ENCODE data around the gene RAD1. TPM values are rescaled to one million over a fixed set of nuclear protein-coding genes. Genes with fewer than 3 reads are reported as not detected.

RAD1 gene
- total and polyA plus RNA-seq, 2 of the 8 experiments (the other 6 are each of a cell fraction or from before 2014, with no cell fraction given) = 15.1 to 37.3 TPM

- WGBS, 2 experiments (ENCODE audit: extremely low coverage in 1 of 2, insufficient coverage in 1 of 2, insufficient read length in 1 of 2, insufficient replicate concordance in 2 of 2, low coverage in 1 of 2, low lambda C conversion rate in 2 of 2, missing lambda C conversion rate in 1 of 2) = 93% methylated on average over 6 of the region's 6 CpGs; no CpG with 5 or more reads in 1 of the 2 experiments
- Histone ChIP-seq H2BK20ac (ENCODE audit: low read length) (no peak overlapping the region), H3K23ac (ENCODE audit: insufficient read length) (no peak overlapping the region), H3K4me2 (ENCODE audit: insufficient read depth in 1 of 2, low read depth in 2 of 2, low read length in 2 of 2) (no peak overlapping the region), H2BK120ac (replicated peaks; ENCODE audit: low read depth, low read length) (no peak overlapping the region), H2AK5ac (ENCODE audit: low read depth, low read length) (no peak overlapping the region), H3K36me3 (ENCODE audit: control insufficient read depth in 2 of 4, insufficient read depth in 4 of 4, low read length in 3 of 4) (peaks cover 0 to 2% (median 0%) of the 10 kb centered on the region in 4 experiments; a peak in 1 of 8 replicates), H4K5ac (ENCODE audit: insufficient read length, low read depth, low read length) (no peak overlapping the region), H3K23me2 (ENCODE audit: low read depth, low read length) (no peaks in the 10 kb centered on the region), H3K79me2 (ENCODE audit: control insufficient read depth in 1 of 2, insufficient read depth in 2 of 2, low read length in 2 of 2) (no peaks in the 10 kb centered on the region), H3K9me3 (ENCODE audit: insufficient read depth in 2 of 2, low read depth in 1 of 2, low read length in 1 of 2) (no peaks in the 10 kb centered on the region), H3K4me3 (ENCODE audit: extremely low read depth in 1 of 4, insufficient read depth in 2 of 4, low read depth in 3 of 4, low read length in 4 of 4) (no peak overlapping the region), H3K18ac (ENCODE audit: extremely low read depth, low read length) (no peak overlapping the region), H3K14ac (ENCODE audit: insufficient read length) (no peak overlapping the region), H3K9ac (replicated peaks in 1 of 4; ENCODE audit: extremely low read depth in 1 of 4, low read depth in 3 of 4, low read length in 3 of 4) (no peak overlapping the region), H3K4ac (replicated peaks; ENCODE audit: insufficient read length, low read depth, low read length) (no peak overlapping the region), H2BK15ac (ENCODE audit: low read length) (no peak overlapping the region), H3K27me3 (replicated peaks in 1 of 4; ENCODE audit: control insufficient read depth in 3 of 4, extremely low read depth in 1 of 4, insufficient read depth in 3 of 4, low read length in 3 of 4) (no peaks in the 10 kb centered on the region), H4K8ac (ENCODE audit: extremely low read depth, insufficient read depth, low read length) (no peak overlapping the region), H4K20me1 (replicated peaks in 1 of 2; ENCODE audit: control insufficient read depth in 1 of 2, insufficient read depth in 2 of 2, low read length in 2 of 2) (no peaks in the 10 kb centered on the region), H3K27ac (ENCODE audit: low read depth, low read length) (no peak overlapping the region), H2BK12ac (ENCODE audit: low read depth, low read length) (no peak overlapping the region), H4K91ac (replicated peaks; ENCODE audit: insufficient read length, low read length) (no peak overlapping the region), H3K79me1 (ENCODE audit: low read depth, low read length) (no peaks in the 10 kb centered on the region; the same call in 1 of the 2 replicates), H2BK5ac (ENCODE audit: low read depth, low read length) (no peak overlapping the region), H2AFZ (ENCODE audit: low read length) (no peak overlapping the region), H3K4me1 (replicated peaks in 1 of 4; ENCODE audit: control insufficient read depth in 3 of 4, insufficient read depth in 4 of 4, low read length in 3 of 4) (peaks cover 0 to 3% (median 0%) of the 10 kb centered on the region in 4 experiments; a peak in 1 of 7 replicates), H3K56ac (replicated peaks; ENCODE audit: insufficient read length, low read depth, low read length) (no peak overlapping the region)
- CTCF ChIA-PET (ENCODE audit: partially characterized antibody) = interaction anchor here (0.6 to 2.4 kb wide), 8 partner anchors 10 to 417 kb away, joined by 3 to 13 read pairs (median 4); no protein-coding TSS in a partner anchor
- TF ChIP-seq SUZ12 (IDR thresholded peaks at IDR 0.05; ENCODE audit: low read length) = no peak
- TF ChIP-seq RBBP5 (IDR thresholded peaks at IDR 0.05; ENCODE audit: borderline replicate concordance, low read depth, low read length) = no peak
- no peak for TF ChIP-seq SRF (IDR thresholded peaks at IDR 0.05; ENCODE audit: low read depth, low read length)
- no peak for TF ChIP-seq CBX8 (IDR thresholded peaks at IDR 0.05; ENCODE audit: borderline replicate concordance, low read depth, low read length)
- TF ChIP-seq RXRA (IDR thresholded peaks at IDR 0.05; ENCODE audit: insufficient read depth, low read depth, low read length) = no peak
- TF ChIP-seq RAD21 (IDR thresholded peaks at IDR 0.05 in 1 of 2, conservative IDR thresholded peaks at IDR 0.05 in 1 of 2; ENCODE audit: low read depth in 2 of 2, low read length in 2 of 2) = no peak
- POLR2A ChIA-PET (ENCODE audit: partially characterized antibody) = interaction anchor here (0.7 to 1.4 kb wide), 3 partner anchors 10 to 54 kb away, joined by 3 read pairs; partner anchors contain the start of gene TTC23L
- no peak for DNase-seq (ENCODE audit: low read depth in 1 of 2, low spot score in 2 of 2)
- FAIRE-seq = no peak
Observed at GRCh38 chr5:34892414-34892813, 22.9 kb downstream of the RAD1 start.

Measured in H1 (cell line).